NCI-H2171 (cell line): ENCODE measurements around the gene REN.

Experiments used
- DNase-seq: peaks from one replicate; lab custom pipeline; 2025; lab: John Stamatoyannopoulos, UW

Gene REN

DNA sequence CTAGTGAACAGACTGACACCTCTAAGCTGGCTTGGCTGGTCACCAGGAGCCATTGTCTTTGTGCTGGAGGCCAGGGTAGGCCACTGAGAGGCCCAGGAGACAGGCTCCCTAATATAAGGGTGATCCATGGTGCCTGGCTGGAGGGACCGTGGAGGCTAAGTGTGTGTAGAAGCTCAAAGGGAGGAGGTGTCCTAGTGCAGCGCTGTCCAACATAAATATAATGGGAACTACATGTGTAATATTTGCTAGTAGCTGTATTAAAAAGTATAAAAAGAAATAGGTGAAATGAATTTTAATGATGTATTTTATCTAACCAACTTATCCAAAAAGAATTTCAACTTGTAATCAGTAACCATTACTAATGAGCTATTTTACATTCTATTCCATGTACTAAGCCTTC lies 58.2 kb downstream of the REN start:
- DNase-seq: no peak

GRCh38 chr1:204106825-204107224 lies 59.3 kb downstream of the REN start:
- DNase-seq: no peak

- DNase-seq: no peak
These were observed 61.0 kb downstream of the REN start for GRCh38 chr1:204105131-204105515.
